ENCODE measurements around the gene MTMR2. TPM values are rescaled to one million over a fixed set of nuclear protein-coding genes. Genes with fewer than 3 reads are reported as not detected.

Gene MTMR2
- total and polyA plus RNA-seq, 9 of the 15 experiments (the other 6 are each of a cell fraction or from before 2014, with no cell fraction given), result 12.6 to 35.8 (median 25.2) TPM

DNA sequence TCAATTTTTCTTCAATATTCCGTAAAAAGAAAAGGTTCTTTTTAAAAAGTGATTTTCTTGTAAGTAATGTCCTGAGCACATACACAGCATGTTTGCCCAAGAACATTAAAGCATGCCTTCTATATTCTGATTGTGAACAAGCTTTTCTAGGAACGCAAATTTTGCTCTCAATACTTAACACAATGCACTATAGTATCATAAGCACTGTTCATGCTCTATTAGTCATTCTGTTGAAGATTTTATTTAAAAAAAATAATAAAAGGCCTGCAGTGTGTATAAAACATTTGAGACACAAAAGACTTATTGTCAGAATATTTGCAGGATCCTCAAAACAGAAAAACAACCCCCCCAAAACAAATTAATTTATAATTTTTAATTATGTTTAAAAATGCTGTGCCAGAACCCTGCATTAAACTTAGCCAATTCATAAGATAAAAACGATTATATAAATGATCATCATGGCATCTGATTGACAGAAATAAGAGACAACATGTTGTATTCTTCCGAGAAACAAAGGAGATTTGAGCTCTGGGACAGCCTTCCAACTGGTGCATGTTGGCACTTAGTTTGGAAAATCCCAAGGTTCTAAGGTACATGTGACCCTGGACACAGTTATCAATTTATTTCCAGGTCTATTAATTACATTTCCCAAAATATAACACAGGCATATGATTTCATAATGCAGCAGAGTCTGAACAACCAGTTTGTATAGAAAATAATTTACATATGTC lies 13.1 kb downstream of the MTMR2 start (continued):
- TF ChIP-seq BCOR (IDR thresholded peaks at IDR 0.05) (no peak), FOXK2 (conservative IDR thresholded peaks at IDR 0.05 in 1 of 2, IDR thresholded peaks at IDR 0.05 in 1 of 2; ENCODE audit: low read depth in 2 of 2) (no peak), ZNF696 (CRISPR knock-in tag; conservative IDR thresholded peaks at IDR 0.05) (no peak)
- TF ChIP-seq, protein P1, sequence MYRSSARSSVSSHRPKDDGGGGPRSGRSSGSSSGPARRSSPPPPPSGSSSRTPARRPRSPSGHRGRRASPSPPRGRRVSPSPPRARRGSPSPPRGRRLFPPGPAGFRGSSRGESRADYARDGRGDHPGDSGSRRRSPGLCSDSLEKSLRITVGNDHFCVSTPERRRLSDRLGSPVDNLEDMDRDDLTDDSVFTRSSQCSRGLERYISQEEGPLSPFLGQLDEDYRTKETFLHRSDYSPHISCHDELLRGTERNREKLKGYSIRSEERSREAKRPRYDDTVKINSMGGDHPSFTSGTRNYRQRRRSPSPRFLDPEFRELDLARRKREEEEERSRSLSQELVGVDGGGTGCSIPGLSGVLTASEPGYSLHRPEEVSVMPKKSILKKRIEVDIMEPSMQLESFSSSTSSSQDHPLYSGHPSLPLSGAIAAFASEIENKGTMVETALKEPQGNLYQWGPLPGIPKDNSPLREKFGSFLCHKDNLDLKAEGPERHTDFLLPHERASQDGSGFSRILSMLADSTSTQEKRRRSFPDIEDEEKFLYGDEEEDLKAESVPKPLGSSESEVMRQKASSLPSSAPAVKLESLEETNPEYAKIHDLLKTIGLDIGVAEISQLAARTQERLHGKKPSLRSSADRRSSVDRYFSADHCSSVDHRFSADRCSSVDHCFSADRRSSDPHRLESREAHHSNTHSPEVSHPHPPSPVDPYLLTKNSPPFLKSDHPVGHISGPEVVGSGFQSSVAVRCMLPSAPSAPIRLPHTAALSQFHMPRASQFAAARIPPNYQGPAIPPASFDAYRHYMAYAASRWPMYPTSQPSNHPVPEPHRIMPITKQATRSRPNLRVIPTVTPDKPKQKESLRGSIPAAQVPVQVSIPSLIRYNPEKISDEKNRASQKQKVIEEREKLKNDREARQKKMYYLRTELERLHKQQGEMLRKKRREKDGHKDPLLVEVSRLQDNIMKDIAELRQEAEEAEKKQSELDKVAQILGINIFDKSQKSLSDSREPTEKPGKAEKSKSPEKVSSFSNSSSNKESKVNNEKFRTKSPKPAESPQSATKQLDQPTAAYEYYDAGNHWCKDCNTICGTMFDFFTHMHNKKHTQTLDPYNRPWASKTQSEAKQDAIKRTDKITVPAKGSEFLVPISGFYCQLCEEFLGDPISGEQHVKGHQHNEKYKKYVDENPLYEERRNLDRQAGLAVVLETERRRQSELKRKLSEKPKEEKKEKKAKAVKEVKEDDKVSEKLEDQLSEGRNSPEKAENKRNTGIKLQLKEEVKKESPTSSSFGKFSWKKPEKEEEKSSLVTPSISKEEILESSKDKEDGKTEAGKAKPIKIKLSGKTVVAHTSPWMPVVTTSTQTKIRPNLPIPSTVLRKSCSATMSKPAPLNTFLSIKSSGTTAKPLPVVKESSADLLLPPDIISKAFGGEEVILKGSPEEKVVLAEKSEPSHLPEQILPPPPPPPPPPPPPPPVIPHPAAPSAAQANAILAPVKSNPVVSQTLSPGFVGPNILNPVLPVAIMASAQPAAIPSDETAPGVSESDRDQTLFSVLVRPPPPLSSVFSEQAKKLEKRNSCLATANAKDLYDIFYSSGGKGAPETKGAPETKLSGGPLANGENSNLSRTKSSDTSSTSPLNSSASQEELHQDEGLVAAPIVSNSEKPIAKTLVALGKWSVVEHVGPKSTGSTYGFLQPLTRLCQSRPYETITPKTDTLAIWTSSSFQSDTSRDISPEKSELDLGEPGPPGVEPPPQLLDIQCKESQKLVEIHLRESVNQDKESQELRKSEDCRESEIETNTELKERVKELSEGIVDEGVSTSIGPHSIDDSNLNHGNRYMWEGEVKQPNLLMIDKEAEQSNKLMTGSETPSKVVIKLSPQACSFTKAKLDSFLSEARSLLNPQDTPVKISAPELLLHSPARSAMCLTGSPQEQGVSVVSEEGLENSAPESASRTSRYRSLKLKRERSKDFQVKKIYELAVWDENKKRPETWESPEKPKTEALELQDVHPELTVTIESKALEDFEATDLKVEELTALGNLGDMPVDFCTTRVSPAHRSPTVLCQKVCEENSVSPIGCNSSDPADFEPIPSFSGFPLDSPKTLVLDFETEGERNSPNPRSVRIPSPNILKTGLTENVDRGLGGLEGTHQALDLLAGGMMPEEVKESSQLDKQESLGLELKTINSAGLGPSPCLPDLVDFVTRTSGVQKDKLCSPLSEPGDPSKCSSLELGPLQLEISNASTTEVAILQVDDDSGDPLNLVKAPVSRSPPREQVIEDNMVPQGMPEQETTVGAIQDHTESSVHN (IDR thresholded peaks at IDR 0.05; ENCODE audit: borderline replicate concordance in 1 of 2, low read depth in 1 of 2), result no peak
- TF ChIP-seq, protein P2, sequence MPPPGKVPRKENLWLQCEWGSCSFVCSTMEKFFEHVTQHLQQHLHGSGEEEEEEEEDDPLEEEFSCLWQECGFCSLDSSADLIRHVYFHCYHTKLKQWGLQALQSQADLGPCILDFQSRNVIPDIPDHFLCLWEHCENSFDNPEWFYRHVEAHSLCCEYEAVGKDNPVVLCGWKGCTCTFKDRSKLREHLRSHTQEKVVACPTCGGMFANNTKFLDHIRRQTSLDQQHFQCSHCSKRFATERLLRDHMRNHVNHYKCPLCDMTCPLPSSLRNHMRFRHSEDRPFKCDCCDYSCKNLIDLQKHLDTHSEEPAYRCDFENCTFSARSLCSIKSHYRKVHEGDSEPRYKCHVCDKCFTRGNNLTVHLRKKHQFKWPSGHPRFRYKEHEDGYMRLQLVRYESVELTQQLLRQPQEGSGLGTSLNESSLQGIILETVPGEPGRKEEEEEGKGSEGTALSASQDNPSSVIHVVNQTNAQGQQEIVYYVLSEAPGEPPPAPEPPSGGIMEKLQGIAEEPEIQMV (tag; conservative IDR thresholded peaks at IDR 0.05; ENCODE audit: low read depth), result no peak
